ENCODE measurements around the gene HMCN1.

The HMCN1 gene

DNA sequence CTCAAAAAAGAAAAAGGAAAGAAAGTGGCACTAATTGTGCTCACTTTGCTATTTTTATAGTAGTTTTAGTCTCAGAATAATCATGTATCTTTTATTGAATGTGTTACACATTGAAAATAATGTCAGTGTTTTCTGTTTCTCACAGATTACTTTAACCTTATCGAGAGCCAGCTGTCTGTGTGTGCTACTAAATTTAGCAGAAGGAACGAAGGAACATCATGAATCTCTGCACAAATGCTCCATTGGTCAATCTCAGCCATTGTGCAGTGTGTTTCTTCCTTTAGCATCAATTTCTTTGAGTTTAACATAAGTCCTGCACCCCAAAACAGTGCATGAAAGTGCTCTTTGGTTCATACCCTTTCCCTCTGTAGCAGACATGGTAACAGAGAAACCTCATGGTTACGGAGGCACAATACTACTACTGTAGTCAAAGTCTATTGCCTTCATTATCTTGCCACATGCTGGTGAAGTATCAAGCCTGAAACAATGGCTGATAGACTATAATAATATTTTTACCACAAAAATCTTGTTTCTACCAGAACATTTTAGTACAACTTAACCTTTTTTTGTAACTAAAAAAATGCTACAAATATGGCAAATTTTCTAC lies 310.0 kb downstream of the HMCN1 start:
- DNase-seq, result no peak

DNA sequence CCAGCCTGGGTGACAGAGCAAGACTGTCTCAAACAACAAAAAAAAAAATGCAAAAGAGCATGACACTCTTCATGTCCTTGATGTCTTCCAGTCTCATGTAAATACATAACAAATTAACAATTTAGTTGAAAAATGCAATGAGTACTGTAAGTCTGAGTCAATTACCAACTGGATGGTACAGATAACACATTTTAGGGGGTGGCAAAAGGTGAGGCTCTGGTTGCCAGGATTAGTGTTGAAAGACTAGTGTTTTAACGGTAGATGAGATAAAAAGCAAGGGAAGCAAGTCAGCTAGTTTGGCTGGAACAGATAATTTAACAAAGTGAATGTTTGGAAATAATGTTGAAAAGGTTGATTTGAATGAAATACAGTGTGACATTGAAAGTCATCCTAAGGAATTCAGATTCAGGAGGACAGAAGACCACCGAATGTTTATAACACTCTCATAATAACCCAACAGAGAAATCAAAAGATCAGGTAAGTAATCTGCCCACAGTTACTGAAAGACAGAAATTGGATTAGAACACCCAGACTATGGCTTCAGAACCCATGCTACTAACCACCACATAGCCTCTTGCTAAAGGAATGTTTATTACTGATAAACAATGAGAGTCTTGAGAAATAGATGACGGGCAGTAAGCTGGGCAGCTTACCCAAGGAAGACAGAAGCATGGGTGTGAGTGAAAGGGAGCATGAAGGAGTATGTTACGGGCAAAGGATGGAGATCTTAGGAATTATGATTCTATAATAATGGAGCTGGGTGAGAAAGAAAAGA lies 312.4 kb downstream of the HMCN1 start:
- no peak for DNase-seq

GRCh38 chr1:186050360-186050759 lies 316.2 kb downstream of the HMCN1 start:
- DNase-seq, result no peak

GRCh38 chr1:186054003-186054402 lies 319.8 kb downstream of the HMCN1 start:
- no peak for DNase-seq

DNA sequence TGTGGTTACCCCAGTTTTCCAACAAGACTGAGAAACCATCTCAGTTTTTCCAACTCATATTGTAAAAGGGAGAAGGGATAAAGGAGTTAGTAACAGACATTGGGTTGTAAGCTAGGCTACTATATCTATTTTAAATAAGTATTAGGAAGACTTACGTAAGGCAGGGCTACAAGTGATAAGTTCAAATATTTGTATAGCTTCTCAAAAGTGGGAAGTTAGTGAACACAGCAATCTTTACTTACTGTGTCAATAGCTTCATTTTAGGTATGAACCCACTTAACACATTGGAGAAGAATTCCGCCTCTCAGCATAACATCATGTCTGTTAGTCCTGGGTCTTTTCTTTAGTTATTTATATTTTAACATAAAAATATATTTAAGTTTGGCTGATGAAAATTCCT lies 320.7 kb downstream of the HMCN1 start:
- no peak for DNase-seq

DNA sequence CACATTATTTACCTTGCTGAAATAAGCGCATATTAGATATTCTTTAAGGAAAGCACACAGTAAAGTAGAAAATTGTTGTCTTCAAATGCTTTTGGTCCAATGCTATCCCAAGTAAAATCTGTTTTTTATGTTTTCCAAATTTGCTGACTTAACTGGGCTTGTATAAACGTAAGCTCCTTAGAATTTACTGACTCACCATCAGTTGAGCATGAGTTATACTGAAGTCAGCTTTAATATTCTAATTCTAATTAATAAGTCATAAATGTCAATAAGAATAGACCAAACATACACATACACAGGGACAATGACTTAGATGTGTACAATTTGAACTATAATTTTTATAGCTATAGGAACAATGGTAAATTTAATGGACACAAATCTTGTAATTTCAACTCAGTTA lies 321.7 kb downstream of the HMCN1 start:
- no peak for DNase-seq

- DNase-seq, result no peak
Measured at GRCh38 chr1:186057086-186057485, 322.9 kb downstream of the HMCN1 start.

DNA sequence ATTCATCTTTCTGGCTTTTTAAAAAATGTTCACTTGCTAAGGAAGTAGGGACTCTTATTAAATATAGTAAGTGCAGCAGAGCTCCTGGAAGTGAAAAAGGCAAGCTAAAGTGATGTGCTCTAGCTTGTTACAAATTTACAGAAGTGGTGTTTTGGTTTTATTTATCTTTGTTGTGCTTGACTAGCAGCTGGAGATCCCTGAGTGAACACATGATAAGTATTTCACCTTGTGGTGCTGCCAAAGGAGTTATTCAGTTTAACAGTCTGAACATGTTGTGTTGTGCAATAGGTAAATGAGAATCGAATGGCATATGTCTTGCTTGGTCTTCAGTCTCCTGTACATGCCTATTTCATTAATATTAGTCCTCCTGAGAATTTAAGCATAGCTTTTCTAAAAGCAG lies 325.1 kb downstream of the HMCN1 start:
- no peak for DNase-seq

GRCh38 chr1:186059752-186060151 lies 325.6 kb downstream of the HMCN1 start:
- DNase-seq, result no peak

DNA sequence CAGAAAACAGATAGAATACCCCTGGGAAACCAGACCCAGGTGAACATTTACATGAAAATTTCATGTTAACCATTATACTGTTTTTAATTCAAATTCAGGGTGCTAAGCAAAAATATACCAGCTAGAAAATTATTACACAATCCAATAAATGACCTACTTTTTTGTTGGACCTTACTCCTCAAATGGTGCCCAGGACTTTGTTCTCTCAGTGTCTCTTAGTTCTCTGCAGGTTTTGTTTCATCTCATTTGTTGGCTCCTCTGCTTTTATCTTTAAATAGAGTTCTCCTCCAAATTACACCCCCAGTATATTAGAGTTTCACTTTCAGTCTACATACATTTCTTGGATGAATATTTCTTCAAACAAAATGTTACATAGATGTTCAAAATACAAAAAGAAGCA lies 326.0 kb downstream of the HMCN1 start:
- no peak for DNase-seq

DNA sequence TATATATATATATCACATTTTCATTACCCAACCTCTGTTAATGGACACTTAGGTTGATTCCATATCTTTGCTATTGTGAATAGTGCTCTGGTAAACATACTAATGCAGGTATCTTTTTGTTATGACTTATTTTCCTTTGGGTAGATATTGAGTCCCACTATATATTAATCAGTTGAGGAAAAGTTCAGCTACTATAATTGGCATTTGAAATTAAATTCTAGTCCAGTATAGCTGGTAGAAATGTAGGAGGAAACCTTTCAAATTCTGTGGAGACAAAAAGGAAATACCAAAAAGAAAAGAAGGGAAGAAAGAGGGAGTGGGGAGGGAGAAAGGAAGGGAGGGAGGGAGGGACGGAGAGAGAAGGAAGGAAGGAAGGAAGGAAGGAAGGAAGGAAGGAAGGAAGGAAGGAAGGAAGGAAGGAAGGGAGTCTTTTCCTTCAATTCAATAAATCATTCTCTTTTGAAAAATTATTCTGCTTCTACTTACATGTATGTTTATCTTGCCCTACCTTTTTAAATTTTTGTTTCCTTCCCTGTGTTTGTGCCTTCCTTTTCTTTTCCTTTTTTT lies 329.0 kb downstream of the HMCN1 start:
- no peak for DNase-seq

GRCh38 chr1:186066411-186066810 lies 332.2 kb downstream of the HMCN1 start:
- no peak for DNase-seq

- DNase-seq, result no peak
Measured at GRCh38 chr1:186073697-186074096, 339.5 kb downstream of the HMCN1 start.

DNA sequence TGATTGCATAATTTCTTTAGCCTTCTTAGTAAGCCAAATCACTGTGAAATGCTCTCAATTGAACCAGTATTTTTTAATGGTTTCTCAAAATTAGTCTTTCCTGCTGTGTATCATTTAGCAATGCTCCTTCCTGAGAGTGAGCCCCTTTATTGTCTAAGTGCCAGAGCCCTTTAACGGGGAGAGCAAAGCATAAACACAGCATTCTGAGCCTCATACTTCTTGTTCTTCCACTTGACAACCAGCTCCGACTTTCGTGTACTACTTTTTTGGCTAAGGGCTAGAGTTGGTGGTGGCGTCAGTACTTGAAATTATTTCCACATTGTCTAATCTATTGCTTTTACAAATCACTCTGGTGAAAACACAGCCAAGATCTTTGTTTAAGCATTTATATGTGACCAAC lies 341.8 kb downstream of the HMCN1 start:
- DNase-seq, result no peak

GRCh38 chr1:186078245-186078644 lies 344.1 kb downstream of the HMCN1 start:
- no peak for DNase-seq

GRCh38 chr1:186079084-186079684 lies 345.0 kb downstream of the HMCN1 start:
- DNase-seq, result no peak

DNA sequence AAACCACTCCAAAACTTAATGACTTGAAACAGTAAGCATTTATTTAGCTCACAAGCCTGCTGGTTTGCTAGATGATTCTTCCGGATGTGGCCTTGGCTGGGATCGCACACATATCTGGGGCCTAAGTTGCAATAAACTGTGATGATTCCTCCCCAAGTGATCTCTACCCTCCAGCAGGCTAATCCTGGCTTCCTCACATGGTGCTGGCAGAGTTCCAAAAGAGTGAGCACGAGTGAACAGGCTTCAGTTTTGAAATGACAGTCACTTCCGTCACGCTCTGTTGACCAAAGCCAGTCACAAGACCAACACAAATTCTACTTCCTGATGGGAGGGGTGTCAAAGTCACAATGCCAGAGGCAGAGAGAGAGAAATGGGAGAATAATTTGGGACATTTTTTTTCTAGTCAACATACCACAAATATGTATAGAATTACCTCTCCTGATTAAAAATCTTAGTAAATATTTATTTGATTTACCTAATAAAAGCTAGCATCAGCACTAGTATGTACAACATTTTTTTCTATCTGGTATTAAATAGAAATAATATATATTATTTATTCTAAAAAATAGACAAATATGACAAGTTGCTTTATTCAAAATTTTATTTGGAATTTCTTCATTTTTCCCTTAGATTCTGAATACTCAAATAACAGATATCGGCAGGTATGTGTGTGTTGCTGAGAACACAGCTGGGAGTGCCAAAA lies 348.2 kb downstream of the HMCN1 start:
- no peak for DNase-seq

DNA sequence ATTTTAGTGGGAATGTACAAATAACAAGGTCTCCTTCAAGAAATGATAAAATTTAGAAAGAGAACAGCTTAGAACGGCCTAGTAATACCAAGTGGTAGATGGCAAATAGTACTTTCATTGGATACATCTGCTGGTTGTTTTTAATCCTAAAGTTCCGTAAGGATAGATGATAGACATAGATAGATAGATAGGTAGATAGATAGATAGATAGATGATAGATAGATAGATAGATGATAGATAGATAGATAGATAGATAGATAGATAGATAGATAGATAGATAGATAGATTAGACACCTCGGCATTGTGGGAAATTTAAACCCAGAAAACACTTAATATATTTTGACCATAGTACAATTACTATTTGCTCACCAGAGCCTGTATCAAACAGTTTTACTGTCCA lies 352.4 kb downstream of the HMCN1 start:
- no peak for DNase-seq

DNA sequence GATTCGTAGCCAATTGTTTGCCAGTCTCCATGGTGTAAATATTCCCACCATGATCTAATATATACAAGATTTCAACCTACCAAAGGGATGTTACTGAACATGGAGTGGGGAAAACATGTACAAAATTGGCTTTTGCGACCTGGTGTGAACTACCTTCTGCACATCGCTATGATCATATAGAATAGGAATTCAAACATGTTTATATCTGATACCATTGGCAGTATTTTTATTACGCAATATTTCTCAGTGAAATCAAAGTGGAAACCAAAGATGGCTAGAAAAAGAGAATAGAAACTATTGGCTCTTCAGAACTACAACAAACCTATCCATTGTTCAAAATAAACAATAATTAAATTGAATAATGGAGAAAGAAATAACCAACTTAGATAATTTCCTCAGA lies 355.7 kb downstream of the HMCN1 start:
- no peak for DNase-seq

DNA sequence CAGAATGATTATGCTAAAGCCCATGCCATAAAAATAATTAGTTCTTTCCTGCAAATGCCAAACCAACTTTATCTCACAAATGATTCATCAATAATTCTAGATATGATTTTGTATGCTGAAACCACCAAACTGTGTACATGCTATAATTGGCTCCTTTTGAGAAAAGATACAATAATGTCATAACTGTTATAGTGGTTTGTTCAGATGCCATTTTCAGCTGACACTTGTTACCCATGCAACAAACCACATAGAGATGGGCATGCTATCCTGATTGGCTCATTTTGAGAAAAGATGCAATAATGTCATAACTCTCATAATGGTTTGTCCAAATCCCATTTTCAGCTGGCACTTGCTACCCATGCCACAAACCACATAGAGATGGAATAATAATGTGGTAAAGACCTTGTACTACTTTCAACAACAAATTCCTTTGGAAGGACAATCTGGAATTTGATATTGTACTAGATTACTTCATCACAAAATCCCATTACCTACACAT lies 357.1 kb downstream of the HMCN1 start:
- no peak for DNase-seq

GRCh38 chr1:186093437-186093836 lies 359.2 kb downstream of the HMCN1 start:
- DNase-seq, result no peak

- DNase-seq, result no peak
Measured at GRCh38 chr1:186094172-186094571, 360.0 kb downstream of the HMCN1 start.
